ENCODE results near the gene ECM2.

The ECM2 gene

GRCh38 chr9:92457576-92457975, 78.2 kb downstream of the ECM2 start:
- FAIRE-seq, result no peak

DNA sequence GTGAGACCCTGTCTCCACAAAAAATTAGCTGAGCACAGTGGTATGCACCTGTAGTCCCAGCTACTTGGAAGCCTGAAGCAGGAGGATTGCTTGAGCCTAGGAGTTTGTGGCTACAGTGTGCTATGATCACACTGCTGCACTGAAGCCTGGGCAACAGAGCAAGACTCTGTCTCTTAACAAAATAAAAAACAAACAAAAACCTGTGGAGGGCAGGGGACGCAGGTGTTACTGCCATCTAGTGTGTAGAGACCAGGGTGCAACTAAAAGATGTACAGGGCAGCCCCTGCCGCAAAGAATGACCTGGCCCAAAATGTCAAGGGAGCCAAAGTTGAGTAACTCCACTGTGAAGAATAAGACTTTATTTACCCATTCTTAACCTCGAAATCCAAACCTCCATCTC, 80.6 kb downstream of the ECM2 start:
- no peak for FAIRE-seq

GRCh38 chr9:92446536-92446935, 89.3 kb downstream of the ECM2 start:
- FAIRE-seq, result no peak

All from colon (tissue), 2 donors.